ENCODE results near the gene SLC19A1.

GRCh38 chr21:45572231-45572630 lies 30.0 kb upstream of the SLC19A1 start:
- TF ChIP-seq CTCF (IDR thresholded peaks at IDR 0.05) (no peak), POLR2A (IDR thresholded peaks at IDR 0.05) (no peak)
